ENCODE results near the gene MMS22L.
A peak's percentile ranks its signal among the peaks of the same experiment; 100 is the strongest.

Gene MMS22L, protein sequence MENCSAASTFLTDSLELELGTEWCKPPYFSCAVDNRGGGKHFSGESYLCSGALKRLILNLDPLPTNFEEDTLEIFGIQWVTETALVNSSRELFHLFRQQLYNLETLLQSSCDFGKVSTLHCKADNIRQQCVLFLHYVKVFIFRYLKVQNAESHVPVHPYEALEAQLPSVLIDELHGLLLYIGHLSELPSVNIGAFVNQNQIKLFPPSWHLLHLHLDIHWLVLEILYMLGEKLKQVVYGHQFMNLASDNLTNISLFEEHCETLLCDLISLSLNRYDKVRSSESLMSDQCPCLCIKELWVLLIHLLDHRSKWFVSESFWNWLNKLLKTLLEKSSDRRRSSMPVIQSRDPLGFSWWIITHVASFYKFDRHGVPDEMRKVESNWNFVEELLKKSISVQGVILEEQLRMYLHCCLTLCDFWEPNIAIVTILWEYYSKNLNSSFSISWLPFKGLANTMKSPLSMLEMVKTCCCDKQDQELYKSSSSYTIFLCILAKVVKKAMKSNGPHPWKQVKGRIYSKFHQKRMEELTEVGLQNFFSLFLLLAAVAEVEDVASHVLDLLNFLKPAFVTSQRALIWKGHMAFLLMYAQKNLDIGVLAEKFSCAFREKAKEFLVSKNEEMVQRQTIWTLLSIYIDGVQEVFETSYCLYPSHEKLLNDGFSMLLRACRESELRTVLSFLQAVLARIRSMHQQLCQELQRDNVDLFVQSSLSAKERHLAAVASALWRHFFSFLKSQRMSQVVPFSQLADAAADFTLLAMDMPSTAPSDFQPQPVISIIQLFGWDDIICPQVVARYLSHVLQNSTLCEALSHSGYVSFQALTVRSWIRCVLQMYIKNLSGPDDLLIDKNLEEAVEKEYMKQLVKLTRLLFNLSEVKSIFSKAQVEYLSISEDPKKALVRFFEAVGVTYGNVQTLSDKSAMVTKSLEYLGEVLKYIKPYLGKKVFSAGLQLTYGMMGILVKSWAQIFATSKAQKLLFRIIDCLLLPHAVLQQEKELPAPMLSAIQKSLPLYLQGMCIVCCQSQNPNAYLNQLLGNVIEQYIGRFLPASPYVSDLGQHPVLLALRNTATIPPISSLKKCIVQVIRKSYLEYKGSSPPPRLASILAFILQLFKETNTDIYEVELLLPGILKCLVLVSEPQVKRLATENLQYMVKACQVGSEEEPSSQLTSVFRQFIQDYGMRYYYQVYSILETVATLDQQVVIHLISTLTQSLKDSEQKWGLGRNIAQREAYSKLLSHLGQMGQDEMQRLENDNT

DNA sequence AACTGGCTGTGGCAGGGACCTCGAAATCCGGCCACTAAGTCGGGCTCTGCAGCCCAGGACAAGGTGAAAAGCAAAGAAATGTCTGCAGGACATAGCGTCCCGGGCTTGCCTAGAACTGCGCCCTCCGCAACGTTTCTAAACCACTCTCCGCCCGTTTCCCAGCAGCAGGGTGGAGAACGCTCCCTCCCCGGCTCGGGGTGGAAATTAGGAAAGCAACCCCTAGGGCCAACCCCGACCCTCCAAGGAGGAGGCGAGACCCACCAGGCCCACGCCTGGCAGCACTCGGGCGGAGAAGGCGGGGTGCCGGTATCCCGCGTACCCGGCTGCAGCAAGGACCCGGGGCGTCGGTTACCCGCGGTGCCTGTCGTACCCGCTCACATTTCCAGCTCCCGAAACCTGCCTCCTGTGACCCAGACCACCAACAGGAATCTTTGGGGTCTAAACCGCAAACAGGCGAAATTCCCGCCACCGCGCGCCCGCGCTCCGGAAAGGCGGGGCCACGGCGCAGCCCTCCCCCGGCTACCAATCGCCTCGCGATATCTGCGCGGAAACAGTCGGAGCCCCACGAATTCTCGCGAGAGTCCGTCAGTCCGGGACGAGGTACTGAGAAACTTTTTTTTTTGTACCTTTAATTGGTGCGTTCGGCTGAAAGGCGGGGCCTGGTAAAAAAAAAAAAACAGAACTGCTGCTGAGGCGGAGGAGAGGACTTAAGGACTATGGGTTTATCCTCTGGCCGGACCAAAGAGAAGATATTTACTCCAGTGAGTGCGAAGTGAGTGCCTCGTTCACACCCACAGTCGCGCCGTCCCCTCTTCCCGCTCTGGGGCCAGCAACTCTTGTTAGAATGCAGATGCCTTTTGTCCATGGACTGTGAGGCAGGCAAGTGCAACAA lies at the start of gene MMS22L:
Gene MMS22L, minus strand, starts transcription at position 491 of the 892 bp plus-strand sequence. CDS start 739 bp downstream, outside the sequence.
- peak; percentile 91 for DNase-seq (ENCODE audit: low spot score)

DNA sequence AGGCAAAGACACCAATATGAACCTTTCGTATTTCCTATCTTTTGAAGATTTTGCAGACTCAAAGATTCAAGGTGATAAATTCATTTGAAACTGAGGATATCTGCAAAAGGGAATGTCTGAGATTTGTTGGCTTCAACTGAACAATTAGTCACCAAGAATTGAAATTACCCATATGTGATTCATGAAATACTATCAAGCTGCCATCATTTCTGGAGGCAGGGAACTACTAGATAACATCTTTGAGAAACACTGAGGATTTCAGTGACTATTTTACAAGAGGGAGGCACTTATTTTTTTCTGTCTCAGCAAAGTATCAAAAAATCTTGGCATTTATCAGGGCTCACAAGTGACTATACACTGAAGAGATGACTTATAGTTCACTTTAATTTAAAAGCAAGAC lies 39.8 kb upstream of the MMS22L start:
- no peak for DNase-seq (ENCODE audit: low spot score)

DNA sequence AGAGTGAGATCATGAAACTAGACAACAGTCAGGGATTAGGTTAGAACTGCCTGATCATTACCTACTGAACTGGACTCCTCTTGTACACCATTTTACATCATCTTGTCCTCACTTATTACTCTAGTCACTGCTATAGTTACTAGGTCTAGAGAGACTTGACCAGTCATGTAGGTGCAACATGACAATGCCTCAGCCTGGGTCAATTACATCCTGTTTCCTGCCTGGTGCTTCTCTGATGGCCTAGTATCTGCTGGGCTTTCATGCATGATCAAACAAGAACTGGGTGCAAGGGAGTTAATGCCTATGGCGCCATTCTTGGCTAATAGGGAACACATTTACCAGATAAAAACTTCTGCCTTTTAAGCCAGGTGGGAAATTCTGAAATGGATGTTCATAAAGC lies 39.2 kb upstream of the MMS22L start:
- no peak for DNase-seq (ENCODE audit: low spot score)

DNA sequence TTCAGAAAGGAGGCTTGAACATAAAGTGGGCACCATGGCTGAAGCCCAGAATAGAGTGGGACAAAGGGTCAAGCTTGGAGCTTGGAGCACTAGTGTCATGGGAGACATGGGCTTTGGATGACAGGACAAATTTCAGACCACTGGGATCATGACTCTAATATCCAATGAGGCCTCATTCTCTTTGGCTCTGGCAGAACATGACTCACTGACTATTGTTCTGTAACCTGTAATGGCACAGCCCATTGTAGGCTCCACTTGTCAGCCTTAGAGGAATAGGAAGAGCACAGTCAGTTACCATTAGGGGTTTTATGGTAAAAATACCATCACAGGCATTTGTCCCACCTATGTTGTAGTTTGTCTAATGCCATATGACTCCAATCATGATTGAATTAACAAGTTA lies 34.0 kb upstream of the MMS22L start:
- DNase-seq (ENCODE audit: low spot score), result no peak

DNA sequence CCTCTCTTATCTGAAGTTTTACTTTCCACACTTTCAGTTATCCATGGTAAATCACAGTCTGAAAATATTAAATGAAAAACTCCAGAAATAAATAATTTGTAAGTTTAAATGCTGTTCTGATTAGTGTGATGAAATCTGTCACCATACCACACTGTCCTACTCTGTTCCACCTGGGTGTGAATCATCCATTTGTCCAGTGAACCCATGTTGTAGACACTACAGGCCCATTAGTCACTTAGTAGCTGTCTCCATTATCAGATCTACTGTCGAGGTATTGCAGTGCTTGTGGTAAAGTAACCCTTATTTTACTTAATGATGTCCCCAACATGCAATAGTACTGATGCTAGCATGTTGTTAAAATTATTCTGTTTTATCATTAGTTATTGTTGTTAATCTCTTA lies 29.2 kb upstream of the MMS22L start:
- DNase-seq (ENCODE audit: low spot score), result no peak

DNA sequence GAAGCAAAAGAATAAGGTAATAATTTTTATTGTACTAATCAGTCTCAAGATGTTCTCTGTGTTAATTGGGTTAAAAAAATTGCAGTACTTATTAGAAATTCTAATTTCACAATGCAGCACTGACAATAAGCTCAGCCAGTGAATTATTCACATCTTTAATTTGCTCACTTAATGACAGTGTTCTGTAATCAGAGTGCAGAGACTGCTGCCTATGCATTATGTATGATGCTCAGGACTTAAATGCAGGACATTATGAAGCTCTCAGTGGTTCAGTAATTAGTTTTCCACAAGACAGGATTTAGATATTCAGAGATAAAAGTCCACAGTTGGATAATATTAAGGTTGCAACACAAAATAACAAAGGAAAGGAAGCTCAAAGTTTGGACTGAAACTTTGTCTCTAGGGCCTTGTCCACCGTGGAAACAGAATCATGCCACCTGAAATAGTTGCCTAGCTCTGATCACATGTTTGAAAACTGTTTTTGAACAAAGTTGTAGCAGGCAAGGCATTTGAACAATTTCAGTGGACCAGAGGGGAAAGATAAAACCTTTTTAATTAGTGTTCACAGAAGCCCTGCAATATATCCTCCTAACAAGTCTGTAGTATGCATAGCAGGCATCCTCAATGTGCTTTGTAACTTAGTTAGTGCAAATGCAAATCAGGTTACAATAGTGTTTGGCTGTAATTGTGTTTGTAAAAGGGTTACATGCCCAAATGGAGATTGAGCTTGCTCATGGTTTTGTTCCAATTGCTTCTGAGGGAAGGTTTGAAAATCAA lies 23.7 kb upstream of the MMS22L start:
- peak; percentile 33 for DNase-seq (ENCODE audit: low spot score)

DNA sequence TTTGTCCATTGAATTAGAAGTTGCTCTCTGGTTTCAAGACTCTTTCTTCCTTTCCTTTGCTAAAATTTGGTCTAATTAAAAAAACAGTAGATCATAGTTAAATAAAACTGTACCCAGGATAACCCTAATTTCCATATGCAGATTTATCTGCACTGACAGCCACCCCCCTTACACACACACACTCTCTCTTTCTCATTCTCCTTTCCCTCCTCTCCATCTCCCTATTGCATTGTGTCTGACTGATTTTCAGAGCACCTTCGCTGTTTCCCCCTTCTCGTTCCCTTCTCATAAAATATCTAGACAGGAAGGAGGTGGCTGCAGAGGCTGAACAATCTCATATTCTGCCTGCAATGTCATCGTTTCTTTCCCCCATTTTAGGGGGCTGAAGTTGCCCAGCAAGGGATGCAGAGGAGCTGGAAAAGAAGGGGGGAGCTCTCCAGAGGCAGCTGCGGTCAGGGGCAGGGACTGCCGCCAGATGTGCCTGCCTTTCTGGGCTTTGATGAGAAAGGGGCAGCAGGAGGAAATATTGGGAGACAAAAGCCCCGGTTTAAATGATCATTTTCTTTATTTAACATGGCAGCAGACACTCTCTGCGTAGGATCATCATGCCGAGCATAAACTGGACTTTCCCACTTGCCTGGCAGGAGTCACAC lies 22.5 kb upstream of the MMS22L start:
- DNase-seq (ENCODE audit: low spot score), result peak; percentile 26

DNA sequence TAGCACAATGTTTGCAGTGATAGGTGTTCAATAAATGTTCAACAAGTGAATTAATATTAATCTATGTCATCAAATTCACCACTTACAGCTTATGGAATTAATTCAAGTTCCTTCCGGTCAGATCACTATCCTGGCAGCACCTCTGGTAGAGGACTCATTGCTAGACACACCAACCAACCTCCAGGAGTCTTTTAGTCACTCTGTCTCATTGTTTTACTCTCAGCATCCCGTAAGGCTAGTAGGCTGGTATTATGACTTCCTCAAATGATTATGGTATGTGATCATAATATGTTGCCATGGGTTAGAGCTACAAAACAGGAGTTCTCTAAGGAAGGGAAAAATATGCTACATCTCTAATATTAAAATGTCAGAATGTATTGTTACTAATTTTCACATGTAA lies 21.7 kb upstream of the MMS22L start:
- no peak for DNase-seq (ENCODE audit: low spot score)

DNA sequence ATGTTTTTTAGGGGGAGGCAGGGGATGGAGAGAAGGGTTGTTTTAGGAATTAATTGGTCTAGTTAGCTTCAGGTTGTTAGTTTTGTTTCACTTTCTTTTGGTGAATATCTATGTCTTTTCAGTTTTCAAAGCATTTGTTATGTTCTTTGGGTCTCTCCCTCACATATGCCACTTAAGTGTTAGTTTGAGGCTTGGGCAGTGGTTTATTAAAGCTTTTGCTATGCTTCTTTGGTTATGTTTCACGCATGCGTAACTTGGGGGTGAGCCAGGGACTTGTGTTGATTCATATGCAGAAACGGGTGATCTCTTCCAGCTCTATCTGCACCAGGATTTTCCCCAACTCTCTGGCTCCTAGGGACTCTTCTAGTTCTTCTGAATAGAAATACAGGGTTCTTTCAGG lies 11.4 kb upstream of the MMS22L start:
- DNase-seq (ENCODE audit: low spot score), result no peak

DNA sequence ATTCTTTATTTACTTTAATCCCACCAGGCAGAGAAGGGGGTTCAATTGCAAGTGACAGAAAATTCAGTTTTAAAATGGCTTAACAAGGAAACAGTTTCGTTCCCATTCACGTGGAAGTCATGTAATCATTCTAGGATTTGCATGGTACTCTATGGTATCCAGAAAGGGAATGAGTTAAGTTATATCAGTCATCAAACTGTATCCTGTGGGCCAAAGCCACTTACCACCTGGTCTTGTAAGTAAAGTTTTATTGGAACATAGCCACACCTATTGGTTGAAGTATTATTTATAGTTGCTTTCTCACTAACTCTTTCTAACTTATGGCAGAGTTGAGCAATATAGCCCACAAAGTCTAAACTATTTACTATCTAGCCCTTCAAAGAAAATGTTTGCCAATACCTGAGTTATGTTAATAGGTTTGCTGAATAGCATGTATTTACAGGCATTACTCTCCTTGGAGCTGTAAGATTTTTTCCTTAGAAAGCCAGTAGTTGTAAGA lies 10.2 kb upstream of the MMS22L start:
- no peak for DNase-seq (ENCODE audit: low spot score)

DNA sequence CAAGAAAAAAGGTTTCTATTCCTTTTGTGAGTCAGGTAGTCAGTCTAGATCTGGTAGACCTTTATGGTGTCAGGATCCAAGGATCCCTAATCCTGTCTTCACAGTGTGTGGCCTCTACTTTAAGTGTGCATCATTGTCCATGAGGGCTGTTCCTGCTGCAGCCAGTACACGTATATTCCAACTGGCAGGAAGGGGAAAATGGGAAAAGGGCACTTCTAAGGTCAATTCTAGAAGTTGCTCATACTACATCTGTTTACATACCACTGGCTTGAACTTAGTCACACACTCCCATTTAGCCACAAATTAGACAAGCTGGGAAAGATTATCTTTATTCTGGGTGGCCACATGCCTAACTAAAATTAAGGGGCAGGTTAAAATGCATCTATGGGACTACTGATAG lies 9.7 kb upstream of the MMS22L start:
- no peak for DNase-seq (ENCODE audit: low spot score)

DNA sequence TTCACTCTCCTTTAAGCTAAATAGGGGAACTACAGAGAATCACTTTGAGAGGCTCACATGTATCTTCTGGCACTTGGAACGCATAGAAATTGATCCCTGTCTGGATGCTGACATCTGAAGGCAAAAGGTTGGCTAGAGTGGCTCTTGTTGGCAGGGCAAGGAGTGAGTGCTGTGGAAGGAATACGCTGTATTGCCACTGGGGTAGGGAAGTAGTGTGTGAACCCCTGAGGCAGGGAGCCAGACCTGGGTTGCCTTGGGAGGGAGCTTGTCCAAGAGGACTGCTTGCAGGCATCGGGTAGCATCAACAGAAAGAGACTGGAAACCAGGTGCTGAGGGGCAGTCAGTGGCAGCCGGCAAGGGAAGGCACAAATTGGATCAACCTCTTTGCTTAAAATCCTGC lies 8.9 kb upstream of the MMS22L start:
- no peak for DNase-seq (ENCODE audit: low spot score)

DNA sequence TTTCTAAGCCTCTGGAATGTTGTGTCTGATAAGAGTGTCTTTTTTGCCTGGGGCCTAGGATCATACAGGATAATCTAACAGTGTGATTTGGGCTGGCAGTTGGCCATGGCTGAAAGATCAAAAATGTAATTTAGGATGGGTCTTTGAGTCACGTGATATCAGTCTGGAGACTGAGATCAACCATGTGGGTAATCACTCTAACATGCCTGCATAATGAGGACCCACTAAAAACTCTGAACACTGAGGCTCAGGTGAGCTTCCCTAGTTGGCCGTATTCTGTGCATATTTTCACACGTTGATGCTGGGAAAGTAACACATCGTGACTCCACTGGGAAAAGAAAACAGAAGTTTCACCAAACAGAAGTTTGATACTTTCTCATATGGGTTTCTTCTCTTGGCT lies 6.3 kb upstream of the MMS22L start:
- no peak for DNase-seq (ENCODE audit: low spot score)

DNA sequence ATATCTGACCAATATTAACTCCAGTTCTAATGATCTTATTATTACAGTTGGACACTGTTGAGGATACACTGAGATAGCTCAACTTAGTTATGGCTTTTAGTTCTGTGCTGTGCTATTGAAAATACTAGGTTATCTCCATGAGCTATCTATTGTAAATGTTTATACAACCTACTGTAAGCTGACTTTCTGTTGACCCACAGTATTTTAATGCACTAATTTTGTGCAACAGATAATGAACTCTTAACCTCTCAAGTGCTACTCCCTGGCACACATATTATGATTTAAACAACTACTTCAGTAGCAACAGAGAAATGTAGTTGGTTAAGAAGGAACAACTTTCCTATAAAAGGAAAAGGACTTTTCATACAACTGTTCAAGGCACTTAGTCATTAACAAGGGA lies 5.2 kb upstream of the MMS22L start:
- no peak for DNase-seq (ENCODE audit: low spot score)

DNA sequence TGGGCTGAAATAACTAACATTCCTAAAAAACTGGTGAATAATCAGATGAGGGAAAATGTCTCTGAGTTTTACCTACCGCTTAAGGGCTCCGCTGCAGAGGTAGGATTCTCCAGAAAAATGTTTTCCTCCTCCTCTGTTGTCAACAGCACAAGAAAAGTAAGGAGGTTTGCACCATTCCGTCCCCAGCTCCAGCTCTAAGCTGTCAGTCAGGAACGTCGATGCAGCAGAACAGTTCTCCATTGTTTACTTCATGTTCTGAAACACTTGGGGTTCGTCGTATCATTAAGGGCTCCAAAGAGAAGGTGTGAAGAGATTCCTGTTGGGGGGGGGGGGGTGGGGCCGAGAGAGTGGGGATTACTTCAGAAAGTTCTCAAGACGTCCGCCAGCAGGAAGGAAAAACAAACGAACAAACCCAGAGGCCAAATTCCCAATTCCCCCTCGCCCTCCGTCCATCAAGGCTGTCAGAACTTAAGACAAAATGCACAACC lies 734 bp downstream of the MMS22L start:
- DNase-seq (ENCODE audit: low spot score), result peak; percentile 47

DNA sequence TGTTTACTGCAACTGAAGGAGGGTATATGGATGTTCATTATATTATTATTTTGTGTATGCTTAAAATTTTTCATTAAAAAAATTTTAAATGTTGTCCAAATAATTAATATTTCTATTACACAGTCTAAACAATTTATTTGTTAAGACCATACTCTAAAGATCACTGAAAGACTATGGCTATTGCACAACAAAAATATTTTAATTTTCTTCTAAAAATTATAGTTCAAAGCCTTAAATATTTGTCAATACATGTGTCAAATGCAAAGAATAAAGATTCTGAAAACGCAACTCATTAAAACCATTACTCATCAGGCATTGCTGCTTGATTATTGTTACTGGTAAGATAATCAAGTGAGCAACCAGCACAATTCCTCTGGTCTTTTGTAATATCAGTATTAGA lies 2.2 kb downstream of the MMS22L start:
- no peak for DNase-seq (ENCODE audit: low spot score)

DNA sequence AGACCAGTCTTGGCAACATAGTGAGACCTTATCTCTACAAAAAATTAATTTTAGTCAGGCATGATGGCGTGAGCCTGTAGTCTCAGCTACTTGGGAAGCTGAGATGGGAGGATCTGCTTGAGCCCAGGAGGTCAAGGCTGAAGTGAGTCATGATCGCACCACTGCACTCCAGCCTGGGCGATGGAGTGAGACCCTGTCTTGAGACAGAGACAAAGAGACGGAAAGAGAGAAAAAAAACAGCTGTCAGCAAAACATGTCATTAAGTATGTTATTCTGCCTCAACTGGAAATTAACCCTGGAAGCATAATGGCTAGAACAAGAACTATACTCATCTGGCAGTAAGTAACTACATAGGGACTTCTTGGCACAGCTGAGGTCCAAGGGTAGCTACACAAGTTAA lies 7.2 kb downstream of the MMS22L start:
- no peak for DNase-seq (ENCODE audit: low spot score)

DNA sequence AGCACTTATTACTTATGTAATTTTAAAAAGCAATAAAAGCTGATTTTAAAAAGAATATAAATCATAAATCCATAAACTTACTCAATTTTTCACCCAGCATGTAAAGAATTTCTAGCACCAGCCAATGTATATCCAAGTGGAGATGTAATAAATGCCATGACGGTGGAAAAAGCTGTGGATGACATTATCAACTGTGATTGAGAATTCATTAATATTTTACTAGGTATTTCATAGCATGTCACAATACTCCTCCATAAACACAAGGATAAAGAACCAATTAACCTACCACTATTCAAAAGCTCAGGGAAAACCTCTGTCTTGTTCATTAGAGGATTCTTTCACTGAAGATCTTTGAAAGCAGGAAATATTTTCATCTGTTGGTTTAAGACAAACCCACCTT lies 13.2 kb downstream of the MMS22L start:
- no peak for DNase-seq (ENCODE audit: low spot score)

DNA sequence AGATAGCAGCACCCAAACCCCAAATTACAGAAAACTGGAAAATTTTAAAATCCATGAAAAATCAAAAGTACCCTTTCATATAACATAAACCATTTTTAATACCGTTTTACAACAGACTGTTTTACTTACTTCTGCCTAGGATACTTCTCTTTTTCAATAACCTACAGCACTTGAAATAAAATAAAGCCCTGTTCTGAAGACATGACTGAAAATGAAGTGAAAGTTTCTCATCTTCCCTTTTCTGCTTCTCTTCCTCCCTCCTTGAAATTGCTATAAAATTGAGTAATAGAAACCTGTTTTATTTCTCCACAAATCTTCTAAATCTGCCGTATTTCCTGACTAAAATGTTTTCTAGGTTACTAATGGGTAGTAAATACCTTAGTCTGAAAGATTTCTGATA lies 20.3 kb downstream of the MMS22L start:
- peak; percentile 4 for DNase-seq (ENCODE audit: low spot score)

DNA sequence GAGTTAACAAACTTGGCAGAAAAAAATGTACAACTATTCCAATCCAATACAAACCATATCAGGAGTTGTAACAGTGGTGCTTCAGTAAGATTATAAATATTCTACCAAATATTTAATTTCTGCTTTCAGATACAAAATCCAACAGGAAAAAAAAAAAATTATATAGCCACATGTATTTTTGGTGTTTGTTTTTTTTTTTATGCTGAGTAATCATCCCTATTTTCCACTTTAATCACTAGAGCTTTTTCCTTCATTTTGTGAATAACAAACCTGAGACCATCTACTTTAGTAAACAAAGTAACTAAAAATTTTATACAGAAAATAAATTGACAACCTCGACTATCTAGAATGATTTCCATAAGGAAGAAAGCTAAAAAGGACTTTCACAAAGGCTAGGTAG lies 36.2 kb downstream of the MMS22L start:
- DNase-seq (ENCODE audit: low spot score), result no peak

All from pons (tissue), 1 donor.